HepG2 (cell line): Measurements from ENCODE around the gene MYO7A. TPM values are rescaled to one million over a fixed set of nuclear protein-coding genes. Genes with fewer than 3 reads are reported as not detected.
A peak's percentile ranks its signal among the peaks of the same experiment; 100 is the strongest.

Experiments used
- ATAC-seq: fragments of 200-7000 bp; cut with Tn5 transposase; 3 replicates; pipeline ENCODE4 v1.9.1; 2020; ENCODE audit warnings: mild to moderate bottlenecking, moderate library complexity
- BruUV-seq: library from RNA; stranded (reverse); fragments of 400-500 nt; replicated peaks from 2 replicates; lab custom pipeline; 2021; lab: Mats Ljungman, UMichigan
- CTCF ChIA-PET: fragments of 300-600 bp; formaldehyde crosslinking; extraction: SDS; loops from one replicate; lab custom pipeline; 2021; ENCODE audit warnings: low total read pairs, inconsistent platforms, low intra/inter-chr PET ratio; lab: Yijun Ruan, JAX
- POLR2A ChIA-PET: fragments of 350-600 bp; sonication (Branson Sonifier 250); formaldehyde crosslinking; loops from one replicate; lab custom pipeline; 2020; ENCODE audit warnings: antibody characterized with exemption, inconsistent platforms; lab: Yijun Ruan, JAX
- DNase-seq: peaks from one replicate; pipeline ENCODE4 v3.0.0-alpha.2; 2015; ENCODE audit warnings: low spot score
- FAIRE-seq: peaks from 3 replicates; lab custom pipeline; 2011; peaks lifted over from hg19 to GRCh38; lab: Jason Lieb, UNC
- H2AFZ ChIP-seq: one replicate; pipeline ENCODE4 v1.6.1; 2011; ENCODE audit warnings: low read length, inconsistent platforms
- H3K27ac ChIP-seq: fragments of 300-600 bp; 3 replicates; pipeline ENCODE4 v1.8.0; 2011; ENCODE audit warnings: mixed run types, mild to moderate bottlenecking, mixed read lengths, low read length, inconsistent platforms; ENCODE audit not compliant: insufficient read depth; ENCODE audit errors: extremely low read length
- H3K27me3 ChIP-seq, 2 experiments: fragments of 200-600 bp in 1 of 2; 2 replicates in 1 of 2; 3 replicates in 1 of 2; pipeline versions ENCODE4 v1.6.0 to v1.8.0; 2011; ENCODE audit warnings: low read length in 2 of 2, mild to moderate bottlenecking in 2 of 2, moderate library complexity in 2 of 2, inconsistent platforms in 1 of 2; ENCODE audit not compliant: insufficient read depth in 2 of 2, control insufficient read depth in 1 of 2
- H3K36me3 ChIP-seq, 2 experiments: fragments of 200-600 bp in 1 of 2; replicated peaks in 1 of 2; 2 replicates in 1 of 2; 3 replicates in 1 of 2; pipeline versions ENCODE4 v1.5.1 to v1.8.0; 2011; ENCODE audit warnings: low read length in 2 of 2, inconsistent platforms in 1 of 2; ENCODE audit not compliant: insufficient read depth in 2 of 2, control insufficient read depth in 1 of 2
- H3K4me1 ChIP-seq: 2 replicates; pipeline ENCODE4 v1.5.1; 2012; ENCODE audit warnings: low read length, inconsistent platforms; ENCODE audit not compliant: insufficient read depth
- H3K4me2 ChIP-seq: 2 replicates; pipeline ENCODE4 v1.6.0; 2011; ENCODE audit warnings: low read depth, low read length, inconsistent platforms
- H3K4me3 ChIP-seq, 3 experiments: fragments of 200-600 bp in 1 of 3; sonication (generic), shearing (Covaris generic) in 1 of 3; replicated peaks in 1 of 3; 2 replicates each; pipeline ENCODE4 v1.5.1; 2011 to 2016; ENCODE audit warnings: low read length in 3 of 3, inconsistent platforms in 2 of 3, low read depth in 2 of 3, mild to moderate bottlenecking in 2 of 3, control low read depth in 1 of 3, mixed read lengths in 1 of 3; ENCODE audit not compliant: insufficient read depth in 1 of 3
- H3K79me2 ChIP-seq: one replicate; pipeline ENCODE4 v1.6.1; 2011; ENCODE audit warnings: low read length, inconsistent platforms; ENCODE audit not compliant: insufficient read depth
- H3K9ac ChIP-seq: 2 replicates; pipeline ENCODE4 v1.6.0; 2011; ENCODE audit warnings: mild to moderate bottlenecking, low read depth, low read length, inconsistent platforms; ENCODE audit not compliant: insufficient read depth
- H3K9me3 ChIP-seq: 2 replicates; pipeline ENCODE4 v1.5.1; 2012; ENCODE audit warnings: mild to moderate bottlenecking, low read length
- H4K20me1 ChIP-seq: 2 replicates; pipeline ENCODE4 v1.6.0; 2011; ENCODE audit warnings: inconsistent platforms, mild to moderate bottlenecking, low read length, moderate library complexity; ENCODE audit not compliant: insufficient read depth
- FOSL2 ChIP-seq: sonication (generic); formaldehyde crosslinking; IDR thresholded peaks from 2 replicates; pipeline ENCODE4 v1.4.0; 2020; ENCODE audit warnings: missing genetic modification reagents
- HBP1 ChIP-seq: IDR thresholded peaks from 2 replicates; pipeline ENCODE4 v1.6.1; 2016; ENCODE audit warnings: low read depth, control low read depth
- MTA3 ChIP-seq: sonication (generic); formaldehyde crosslinking; IDR thresholded peaks from 2 replicates; pipeline ENCODE4 v1.4.0; 2020; ENCODE audit warnings: missing genetic modification reagents
- NFRKB ChIP-seq: fragments of 450-650 bp; IDR thresholded peaks from 2 replicates; pipeline ENCODE4 v1.6.1; 2017
- RXRA ChIP-seq: sonication (generic); formaldehyde crosslinking; IDR thresholded peaks from 2 replicates; pipeline ENCODE4 v1.5.1; 2020; ENCODE audit warnings: missing genetic modification reagents
- SOX13 ChIP-seq, 3 experiments: fragments of 450-650 bp in 1 of 3; sonication (generic) in 1 of 3; formaldehyde crosslinking in 1 of 3; IDR thresholded peaks in 2 of 3; conservative IDR thresholded peaks in 1 of 3; 2 replicates each; pipeline versions ENCODE4 v1.5.0 to v1.6.1; 2016 to 2020; ENCODE audit warnings: antibody characterized with exemption in 1 of 3, mild to moderate bottlenecking in 1 of 3, missing compliant biosample characterization in 1 of 3, missing genetic modification reagents in 1 of 3, moderate library complexity in 1 of 3
- THAP9 ChIP-seq: sonication (generic); formaldehyde crosslinking; IDR thresholded peaks from 2 replicates; pipeline ENCODE4; 2020; ENCODE audit warnings: missing genetic modification reagents, mild to moderate bottlenecking, borderline replicate concordance
- ZNF121 ChIP-seq: sonication (generic); formaldehyde crosslinking; IDR thresholded peaks from 2 replicates; pipeline ENCODE4 v1.5.0; 2020; ENCODE audit warnings: mild to moderate bottlenecking, missing genetic modification reagents
- ZNF333 ChIP-seq: sonication (generic); formaldehyde crosslinking; IDR thresholded peaks from 2 replicates; pipeline ENCODE4 v1.4.0; 2020; ENCODE audit warnings: mild to moderate bottlenecking, missing genetic modification reagents, borderline replicate concordance
- ZNF33A ChIP-seq: sonication (generic); formaldehyde crosslinking; IDR thresholded peaks from 2 replicates; pipeline ENCODE4 v1.5.1; 2020; ENCODE audit warnings: missing genetic modification reagents, mild to moderate bottlenecking, moderate library complexity, borderline replicate concordance
- ZNF569 ChIP-seq: sonication (generic); formaldehyde crosslinking; IDR thresholded peaks from 2 replicates; pipeline ENCODE4 v1.5.0; 2020; ENCODE audit warnings: mild to moderate bottlenecking, missing genetic modification reagents, moderate library complexity, borderline replicate concordance
- ZNF703 ChIP-seq: sonication (generic); formaldehyde crosslinking; IDR thresholded peaks from 2 replicates; pipeline ENCODE4 v1.5.1; 2020; ENCODE audit warnings: missing genetic modification reagents, mild to moderate bottlenecking, moderate library complexity, borderline replicate concordance
- WGBS: methylation state at CpG from one replicate; pipeline ENCODE4 v1.1.6; 2017; ENCODE audit warnings: low lambda C conversion rate; 5-methylcytosine and 5-hydroxymethylcytosine counted together
- in situ Hi-C: cut with HindIII; loops from 2 replicates; pipeline ENCODE4 v1.10.0; 2017; ENCODE audit warnings: low pct_unique_long_range_greater_than_20kb; ENCODE audit not compliant: extremely low pct_ligation_motif_present
- intact Hi-C: fragments of 100-400 bp; cut with micrococcal nuclease; formaldehyde crosslinking; loops from one replicate; pipeline ENCODE4 v1.10.0; 2022; ENCODE audit not compliant: unreplicated experiment
- polyA plus RNA-seq, 8 experiments: library from polyadenylated mRNA; depleted of rRNA in 3 of 8; stranded (reverse) in 7 of 8; unstranded in 1 of 8; fragments of >200 nt; fragmentation: Illumina TruSeq in 4 of 8; extraction: Trizol in 4 of 8; gene quantifications; 2 replicates each; pipeline versions ENCODE4 v1.2.1 to v1.2.3, GENCODE V29; 2011 to 2016; ENCODE audit warnings: low read depth in 4 of 8, missing spikeins in 1 of 8, mixed read lengths in 1 of 8; ENCODE audit not compliant: insufficient read depth in 1 of 8
- total RNA-seq, 5 experiments: library from RNA; depleted of rRNA; stranded (reverse); fragments of >200 nt; fragmentation: Illumina TruSeq; extraction: Trizol; gene quantifications; 2 replicates each; pipeline ENCODE4 v1.2.3, GENCODE V29; 2016; ENCODE audit warnings: low read depth in 1 of 5
- TF ChIP-seq, protein P1 (sequence below): sonication (generic); formaldehyde crosslinking; IDR thresholded peaks from 2 replicates; pipeline ENCODE4 v1.4.0; 2020; ENCODE audit warnings: missing genetic modification reagents, mild to moderate bottlenecking, borderline replicate concordance
- TF ChIP-seq, protein P2 (sequence below): sonication (generic); formaldehyde crosslinking; conservative IDR thresholded peaks from 2 replicates; pipeline ENCODE4 v1.4.0; 2020; ENCODE audit warnings: missing genetic modification reagents

MYO7A gene
- total and polyA plus RNA-seq, 2 of the 13 experiments (the other 11 are each of a cell fraction or from before 2014, with no cell fraction given) = 7.5 to 10.0 TPM

GRCh38 chr11:77107950-77108349 lies 20.1 kb upstream of the MYO7A start:
- no peaks in the 10 kb centered on the region for H3K36me3 ChIP-seq
- DNase-seq = peak; percentile 60
- WGBS = 0% methylated on average over 2 of the region's 3 CpGs
- intact Hi-C loops (no loop called here), in situ Hi-C loops (no loop called here)
- peak overlapping the region; percentile 27 for H3K4me2 ChIP-seq
- H2AFZ ChIP-seq = no peak overlapping the region
- peaks cover 0 to 2% of the 10 kb centered on the region in 2 experiments; a peak in 2 of 5 replicates for H3K27me3 ChIP-seq
- ChIA-PET CTCF (no interaction called here), POLR2A (interaction anchor here (0.9 kb wide), 1 partner anchor 11 kb away, joined by 4 read pairs; no protein-coding TSS in a partner anchor)
- H3K4me3 ChIP-seq = no peak overlapping the region
- no TSS peak for BruUV-seq
- no peaks in the 10 kb centered on the region for H4K20me1 ChIP-seq
- peak; percentile 31 for ATAC-seq
- H3K9ac ChIP-seq = no peak overlapping the region
- no peak overlapping the region for H3K27ac ChIP-seq
- H3K79me2 ChIP-seq = no peaks in the 10 kb centered on the region
- no peaks in the 10 kb centered on the region for H3K9me3 ChIP-seq
- H3K4me1 ChIP-seq = peaks cover 37% of the 10 kb centered on the region
- no peak for FAIRE-seq
- TF ChIP-seq, protein P1, sequence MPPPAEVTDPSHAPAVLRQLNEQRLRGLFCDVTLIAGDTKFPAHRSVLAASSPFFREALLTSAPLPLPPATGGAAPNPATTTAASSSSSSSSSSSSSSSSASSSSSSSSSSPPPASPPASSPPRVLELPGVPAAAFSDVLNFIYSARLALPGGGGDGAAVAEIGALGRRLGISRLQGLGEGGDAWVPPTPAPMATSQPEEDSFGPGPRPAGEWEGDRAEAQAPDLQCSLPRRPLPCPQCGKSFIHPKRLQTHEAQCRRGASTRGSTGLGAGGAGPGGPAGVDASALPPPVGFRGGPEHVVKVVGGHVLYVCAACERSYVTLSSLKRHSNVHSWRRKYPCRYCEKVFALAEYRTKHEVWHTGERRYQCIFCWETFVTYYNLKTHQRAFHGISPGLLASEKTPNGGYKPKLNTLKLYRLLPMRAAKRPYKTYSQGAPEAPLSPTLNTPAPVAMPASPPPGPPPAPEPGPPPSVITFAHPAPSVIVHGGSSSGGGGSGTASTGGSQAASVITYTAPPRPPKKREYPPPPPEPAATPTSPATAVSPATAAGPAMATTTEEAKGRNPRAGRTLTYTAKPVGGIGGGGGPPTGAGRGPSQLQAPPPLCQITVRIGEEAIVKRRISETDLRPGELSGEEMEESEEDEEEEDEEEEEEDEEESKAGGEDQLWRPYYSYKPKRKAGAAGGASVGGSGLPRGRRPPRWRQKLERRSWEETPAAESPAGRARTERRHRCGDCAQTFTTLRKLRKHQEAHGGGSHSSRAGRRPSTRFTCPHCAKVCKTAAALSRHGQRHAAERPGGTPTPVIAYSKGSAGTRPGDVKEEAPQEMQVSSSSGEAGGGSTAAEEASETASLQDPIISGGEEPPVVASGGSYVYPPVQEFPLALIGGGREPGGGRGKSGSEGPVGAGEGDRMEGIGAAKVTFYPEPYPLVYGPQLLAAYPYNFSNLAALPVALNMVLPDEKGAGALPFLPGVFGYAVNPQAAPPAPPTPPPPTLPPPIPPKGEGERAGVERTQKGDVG = no peak
- TF ChIP-seq ZNF33A (no peak), ZNF333 (CRISPR knock-in tag) (no peak), HBP1 (CRISPR knock-in tag) (no peak), MTA3 (CRISPR knock-in tag) (no peak), FOSL2 (CRISPR knock-in tag) (peak; percentile 15; the same call in 1 of the 2 replicates), ZNF703 (CRISPR knock-in tag) (no peak), RXRA (CRISPR knock-in tag) (peak; percentile 89; the same call in 1 of the 2 replicates), ZNF121 (no peak), NFRKB (no peak), THAP9 (CRISPR knock-in tag) (no peak), ZNF569 (CRISPR knock-in tag) (no peak), SOX13 (IDR thresholded peaks at IDR 0.05) (no peak), SOX13 (CRISPR knock-in tag; conservative IDR thresholded peaks at IDR 0.05 in 1 of 2, IDR thresholded peaks at IDR 0.05 in 1 of 2) (0 out of 4 replicates have a peak, but pooled peaks of 1 of the 2 experiments have one; percentile 9)
- TF ChIP-seq, protein P2, sequence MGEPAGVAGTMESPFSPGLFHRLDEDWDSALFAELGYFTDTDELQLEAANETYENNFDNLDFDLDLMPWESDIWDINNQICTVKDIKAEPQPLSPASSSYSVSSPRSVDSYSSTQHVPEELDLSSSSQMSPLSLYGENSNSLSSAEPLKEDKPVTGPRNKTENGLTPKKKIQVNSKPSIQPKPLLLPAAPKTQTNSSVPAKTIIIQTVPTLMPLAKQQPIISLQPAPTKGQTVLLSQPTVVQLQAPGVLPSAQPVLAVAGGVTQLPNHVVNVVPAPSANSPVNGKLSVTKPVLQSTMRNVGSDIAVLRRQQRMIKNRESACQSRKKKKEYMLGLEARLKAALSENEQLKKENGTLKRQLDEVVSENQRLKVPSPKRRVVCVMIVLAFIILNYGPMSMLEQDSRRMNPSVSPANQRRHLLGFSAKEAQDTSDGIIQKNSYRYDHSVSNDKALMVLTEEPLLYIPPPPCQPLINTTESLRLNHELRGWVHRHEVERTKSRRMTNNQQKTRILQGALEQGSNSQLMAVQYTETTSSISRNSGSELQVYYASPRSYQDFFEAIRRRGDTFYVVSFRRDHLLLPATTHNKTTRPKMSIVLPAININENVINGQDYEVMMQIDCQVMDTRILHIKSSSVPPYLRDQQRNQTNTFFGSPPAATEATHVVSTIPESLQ = no peak
